Kidney tubule cell (primary cell): ENCODE data around the gene KRT2.

Source experiments
- DNase-seq: peaks from one replicate; pipeline ENCODE4 v3.0.0-alpha.2; 2018; ENCODE audit warnings: low spot score

KRT2 gene

DNA sequence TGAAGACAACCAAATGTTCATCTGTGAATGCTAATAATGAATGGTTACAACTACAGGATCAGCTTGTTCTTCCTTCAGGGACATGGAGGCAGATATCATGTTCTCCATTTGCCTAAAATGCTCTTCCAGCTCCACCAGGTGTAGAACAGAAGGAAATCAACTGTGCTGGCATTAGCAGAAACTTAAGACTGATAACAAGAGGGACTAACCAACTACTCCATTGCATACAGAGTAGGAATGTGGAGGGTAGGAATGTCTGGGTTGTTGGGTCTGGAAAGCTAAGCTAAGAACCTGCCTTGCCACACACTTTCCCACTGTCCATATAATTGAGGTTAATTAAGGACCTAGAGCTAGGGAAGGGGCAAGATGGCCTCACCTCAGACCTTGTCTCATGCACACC, 11.4 kb upstream of the KRT2 start:
- no peak for DNase-seq

DNA sequence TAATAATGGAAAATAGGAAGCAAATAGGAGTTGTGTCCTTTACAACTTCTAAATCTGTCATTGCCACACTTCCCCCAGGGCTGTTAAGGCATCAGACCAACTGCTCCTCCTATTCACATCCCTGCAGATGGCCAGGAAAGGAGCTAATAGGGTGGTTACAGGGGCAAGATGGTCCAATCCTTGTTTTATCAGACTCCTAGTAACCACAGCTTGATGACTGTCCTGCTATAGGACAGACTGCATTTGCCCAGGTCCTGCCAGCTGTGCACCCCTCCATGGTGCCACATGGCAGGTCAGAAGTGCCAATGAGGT, 10.9 kb upstream of the KRT2 start:
- no peak for DNase-seq

DNA sequence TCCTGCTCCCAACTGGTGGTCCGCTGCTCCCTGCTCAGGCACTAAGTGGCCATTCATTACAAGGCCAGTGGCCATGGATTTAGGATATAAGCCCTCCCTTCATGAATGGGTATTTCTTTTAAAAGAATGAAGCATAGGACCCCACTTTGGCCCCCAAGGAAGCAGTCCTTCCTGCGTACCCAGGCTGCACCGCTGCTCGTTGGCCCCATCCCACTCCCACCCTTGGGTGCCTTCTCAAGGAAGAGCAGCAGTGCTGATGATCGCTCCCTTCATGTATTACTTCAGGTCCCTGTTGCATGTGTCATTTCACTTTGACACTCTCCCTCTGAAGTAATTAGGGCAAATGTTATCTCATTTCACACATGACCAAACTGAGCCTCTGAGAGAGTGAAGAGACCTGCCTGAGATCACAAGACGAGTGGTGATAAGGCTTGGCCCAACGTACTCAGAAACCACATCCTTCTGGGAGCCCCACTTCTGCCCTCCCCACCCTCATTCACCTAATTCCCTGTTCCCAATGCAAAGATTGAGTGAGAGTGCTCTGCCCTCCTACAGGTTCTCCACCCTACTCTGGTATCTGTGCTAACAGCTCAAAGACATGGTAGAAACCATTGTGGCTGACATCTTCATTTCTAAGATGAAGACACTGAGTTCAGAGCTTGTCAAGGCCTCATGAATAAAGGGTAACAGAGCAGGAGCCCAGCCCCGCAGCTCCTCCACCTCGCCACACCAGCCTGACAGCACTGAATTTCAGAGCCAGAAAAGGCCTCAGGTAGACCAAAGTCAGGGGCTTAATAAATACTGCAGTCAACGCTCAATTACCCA, 10.3 kb upstream of the KRT2 start:
- no peak for DNase-seq

DNA sequence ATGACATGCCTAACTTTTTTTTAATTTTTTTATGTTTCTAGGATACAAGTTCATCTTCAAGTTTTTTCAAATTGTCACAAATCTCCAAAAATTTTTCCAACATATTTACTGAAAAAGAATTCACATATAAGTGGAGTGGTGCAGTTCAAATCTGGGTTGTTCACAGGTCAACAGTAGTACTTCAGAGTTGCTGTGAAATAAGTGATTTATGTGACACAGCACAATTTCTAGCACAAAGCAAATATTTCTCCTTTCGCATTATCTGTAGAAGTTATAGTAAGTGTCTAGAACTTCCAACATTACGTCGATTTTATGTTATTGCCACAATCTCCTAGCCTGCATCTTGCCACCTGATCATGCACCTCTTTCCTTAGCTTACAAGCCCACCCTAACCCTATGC, 9.7 kb upstream of the KRT2 start:
- no peak for DNase-seq

DNA sequence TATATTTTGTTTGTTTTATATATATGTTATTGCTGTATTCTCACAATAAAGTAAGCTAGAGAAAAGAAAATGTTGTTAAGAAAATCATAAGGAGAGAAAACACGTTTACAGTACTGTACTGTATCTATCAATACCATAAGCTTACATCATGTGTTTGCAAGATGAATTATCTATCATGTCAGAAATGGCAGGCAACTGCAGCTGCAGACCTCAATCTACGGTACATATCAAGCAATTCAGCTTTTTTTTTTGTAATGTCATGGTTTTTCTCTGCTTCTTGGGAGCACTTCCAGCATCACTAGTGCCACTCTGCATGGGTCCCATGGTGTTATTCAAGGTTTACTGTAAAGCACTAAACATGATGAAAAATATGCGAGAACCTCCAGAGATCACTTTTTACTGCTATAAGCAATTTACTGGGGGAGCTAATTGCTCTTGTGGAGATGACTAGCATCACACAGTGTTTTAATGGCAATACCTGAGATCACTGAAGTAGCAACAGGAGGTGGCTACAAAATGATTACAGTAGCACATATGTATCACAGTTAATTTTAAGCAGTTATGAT, 9.0 kb upstream of the KRT2 start:
- no peak for DNase-seq

- DNase-seq: no peak
Measured at GRCh38 chr12:52659951-52660350, 7.9 kb upstream of the KRT2 start.

GRCh38 chr12:52659395-52659794, 7.4 kb upstream of the KRT2 start:
- DNase-seq: no peak

- DNase-seq: no peak
Measured at GRCh38 chr12:52658196-52658595, 6.2 kb upstream of the KRT2 start.

GRCh38 chr12:52657250-52657902, 5.4 kb upstream of the KRT2 start:
- no peak for DNase-seq

DNA sequence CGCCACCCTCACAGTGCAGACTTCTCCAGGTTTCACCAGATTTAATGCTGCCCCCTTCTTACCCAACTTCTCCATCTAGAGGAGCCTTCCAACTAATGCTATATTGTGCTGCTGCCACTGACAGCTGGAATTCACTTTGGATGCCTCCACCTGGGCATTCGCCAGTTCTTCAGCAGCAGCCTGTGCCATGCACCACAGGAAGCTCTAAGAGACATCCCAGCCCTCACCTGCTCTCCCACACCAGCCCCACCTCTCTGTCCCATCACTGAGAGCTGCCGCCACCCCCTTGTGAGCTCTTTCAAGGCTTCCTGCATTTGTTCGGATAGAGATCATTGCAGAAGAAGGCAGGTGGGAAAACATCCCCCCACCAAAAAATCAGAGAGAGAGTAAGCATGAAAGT, 4.6 kb upstream of the KRT2 start:
- DNase-seq: no peak

DNA sequence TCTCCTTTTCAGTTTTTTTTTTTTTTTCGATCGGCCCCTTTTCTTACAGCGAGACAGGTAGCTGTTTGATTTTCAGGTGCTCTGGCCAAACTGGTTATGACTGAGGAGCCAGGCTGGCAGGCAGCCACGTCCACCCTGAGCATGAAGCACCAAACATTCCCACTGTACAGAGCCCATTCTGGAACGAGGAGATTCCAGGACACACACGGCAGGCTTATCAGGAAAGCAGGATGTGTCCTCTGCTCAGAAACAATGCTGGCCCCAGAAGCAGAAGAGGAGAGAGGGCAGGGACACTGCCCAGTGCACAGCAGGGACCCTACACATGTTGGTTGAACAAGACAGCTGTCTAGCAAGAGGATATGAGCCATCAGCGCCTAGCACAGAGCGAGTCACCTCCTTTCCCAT, 3.7 kb upstream of the KRT2 start:
- DNase-seq: peak; percentile 58

- DNase-seq: peak; percentile 50
Measured at GRCh38 chr12:52655251-52655650, 3.2 kb upstream of the KRT2 start.

DNA sequence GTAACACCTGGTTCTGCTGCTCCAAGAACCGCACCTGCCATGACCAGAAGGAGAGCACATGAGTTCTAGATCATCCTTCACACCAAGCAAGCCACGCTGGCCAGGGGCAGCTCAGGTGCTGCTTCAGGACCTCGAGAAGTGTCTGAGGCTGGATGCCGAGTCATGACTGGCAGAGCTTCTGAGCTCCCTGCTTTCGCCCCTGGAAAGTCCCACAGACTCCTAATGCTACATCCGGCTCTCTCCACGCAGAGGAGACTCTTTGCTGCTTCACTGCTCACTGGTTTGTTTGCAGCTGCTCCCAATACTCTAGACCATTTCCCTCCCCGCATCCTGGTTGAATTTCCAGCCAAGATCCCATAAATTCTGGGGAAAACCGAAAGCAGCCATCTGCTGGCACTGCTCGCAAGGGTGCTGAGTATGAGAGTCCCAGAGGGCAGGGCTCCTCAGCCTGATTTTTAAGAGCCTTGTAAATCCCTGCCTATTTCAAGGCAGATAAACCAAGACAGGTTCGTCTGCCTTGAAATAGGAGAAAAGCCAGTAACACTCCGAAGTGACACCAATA, 1.4 kb downstream of the KRT2 start:
- peak; percentile 78 for DNase-seq

GRCh38 chr12:52649066-52649465, 2.9 kb downstream of the KRT2 start:
- DNase-seq: no peak

DNA sequence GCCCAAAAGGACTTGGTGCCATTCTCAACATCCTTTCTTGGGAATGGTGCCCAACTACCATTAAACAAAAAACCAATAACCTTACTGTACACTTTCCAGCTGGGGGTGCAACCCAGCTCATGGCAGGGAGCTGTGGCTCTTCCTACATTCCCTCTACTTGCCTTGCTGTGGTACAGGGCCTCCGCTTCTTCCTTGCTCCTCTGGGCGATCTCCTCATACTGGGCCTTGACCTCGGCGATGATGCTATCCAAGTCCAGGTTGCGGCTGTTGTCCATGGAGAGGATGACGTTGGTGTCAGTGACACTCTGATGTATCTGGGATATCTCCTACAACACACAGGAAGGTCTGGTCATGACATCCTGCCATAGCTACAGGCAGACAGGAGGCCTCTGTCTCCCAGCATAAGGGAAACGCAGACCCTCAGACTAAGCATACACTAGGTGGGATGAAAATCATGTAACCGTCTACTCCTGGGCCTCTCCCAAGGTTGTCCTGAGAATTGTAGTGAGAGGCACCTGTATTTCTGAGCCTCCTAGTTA, 3.9 kb downstream of the KRT2 start:
- no peak for DNase-seq

GRCh38 chr12:52647601-52648000, 4.4 kb downstream of the KRT2 start:
- DNase-seq: no peak

DNA sequence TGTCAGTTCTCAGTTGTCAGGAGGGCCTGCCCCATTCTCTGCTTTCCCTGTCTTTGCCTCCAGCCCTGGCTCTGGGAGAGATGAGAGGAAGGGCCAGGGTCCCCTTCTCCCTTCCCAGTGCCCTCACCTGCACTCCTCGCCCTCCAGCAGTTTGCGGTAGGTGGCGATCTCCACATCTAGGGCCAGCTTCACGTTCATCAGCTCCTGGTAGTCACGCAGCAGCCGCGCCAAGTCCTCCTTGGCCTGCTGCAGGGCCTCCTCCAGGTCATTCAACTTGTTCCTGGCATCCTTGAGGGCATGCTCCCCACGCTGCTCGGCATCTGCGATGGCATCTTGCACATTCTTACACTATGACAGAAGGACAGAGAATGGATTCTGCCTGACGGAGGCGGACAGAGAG, 5.4 kb downstream of the KRT2 start:
- DNase-seq: no peak

DNA sequence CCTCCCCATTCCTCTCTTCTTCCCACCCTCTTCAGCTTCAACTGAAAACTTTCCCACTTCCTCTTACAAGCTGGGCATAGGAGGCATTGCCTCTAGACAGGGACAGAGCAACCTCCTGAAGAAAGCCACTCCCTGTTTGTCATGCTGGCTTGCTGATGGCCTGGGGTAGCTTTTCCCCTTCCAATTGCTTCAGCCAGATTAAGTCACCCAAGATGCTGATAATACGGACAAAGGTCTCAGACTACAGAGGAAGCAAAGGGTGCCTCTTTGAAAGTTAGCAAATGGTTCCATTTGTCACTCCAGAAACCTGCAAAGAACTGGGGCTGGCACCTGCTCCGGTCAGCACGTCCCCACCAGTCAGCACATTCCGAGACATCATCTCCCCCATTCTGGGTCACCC, 6.0 kb downstream of the KRT2 start:
- DNase-seq: no peak

DNA sequence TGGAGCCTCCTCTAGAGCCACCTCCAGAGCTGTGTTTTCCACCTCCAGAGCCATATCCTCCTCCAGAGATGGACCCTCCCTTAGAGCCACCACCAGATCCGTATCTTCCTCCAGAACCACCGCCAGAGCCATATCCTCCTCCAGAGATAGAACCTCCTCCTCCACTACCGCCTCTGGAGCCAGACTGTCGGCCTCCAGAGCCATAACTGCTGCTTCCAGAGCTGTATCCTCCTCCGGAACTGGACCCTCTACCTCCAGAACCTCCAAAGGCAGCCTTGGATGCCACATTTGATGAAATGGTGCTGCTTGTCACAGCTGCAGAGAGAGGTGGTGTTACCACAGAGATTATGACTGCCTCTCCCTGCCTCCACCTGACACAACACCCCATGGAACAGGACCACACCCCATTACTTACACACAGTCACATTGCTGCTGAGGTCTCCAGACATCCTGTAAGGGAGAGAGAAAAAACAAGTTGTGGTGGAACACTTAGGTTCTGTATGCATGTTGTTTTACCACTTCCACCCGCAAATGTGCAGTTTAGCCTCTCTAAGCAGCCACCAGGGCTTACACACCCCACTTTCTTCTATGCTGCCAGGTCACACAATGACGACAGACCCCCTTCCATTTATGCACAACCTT, 6.8 kb downstream of the KRT2 start:
- DNase-seq: no peak

DNA sequence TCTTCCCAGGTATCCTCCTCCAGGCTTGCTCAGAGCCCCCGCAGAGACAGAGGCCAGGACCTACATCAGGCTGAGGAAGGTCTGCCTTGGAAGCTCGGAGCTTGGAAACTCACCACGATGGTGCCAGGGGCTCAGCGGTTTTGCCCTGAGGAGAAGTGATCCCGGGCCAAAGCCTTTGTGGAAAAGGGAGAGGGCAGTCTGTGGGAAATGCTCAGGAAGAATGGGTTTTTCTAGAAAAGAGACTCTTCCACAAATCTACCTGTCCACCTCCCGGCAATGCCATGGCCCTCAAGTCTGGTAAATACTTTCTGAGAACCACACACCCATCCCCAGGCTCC, 8.0 kb downstream of the KRT2 start:
- no peak for DNase-seq

DNA sequence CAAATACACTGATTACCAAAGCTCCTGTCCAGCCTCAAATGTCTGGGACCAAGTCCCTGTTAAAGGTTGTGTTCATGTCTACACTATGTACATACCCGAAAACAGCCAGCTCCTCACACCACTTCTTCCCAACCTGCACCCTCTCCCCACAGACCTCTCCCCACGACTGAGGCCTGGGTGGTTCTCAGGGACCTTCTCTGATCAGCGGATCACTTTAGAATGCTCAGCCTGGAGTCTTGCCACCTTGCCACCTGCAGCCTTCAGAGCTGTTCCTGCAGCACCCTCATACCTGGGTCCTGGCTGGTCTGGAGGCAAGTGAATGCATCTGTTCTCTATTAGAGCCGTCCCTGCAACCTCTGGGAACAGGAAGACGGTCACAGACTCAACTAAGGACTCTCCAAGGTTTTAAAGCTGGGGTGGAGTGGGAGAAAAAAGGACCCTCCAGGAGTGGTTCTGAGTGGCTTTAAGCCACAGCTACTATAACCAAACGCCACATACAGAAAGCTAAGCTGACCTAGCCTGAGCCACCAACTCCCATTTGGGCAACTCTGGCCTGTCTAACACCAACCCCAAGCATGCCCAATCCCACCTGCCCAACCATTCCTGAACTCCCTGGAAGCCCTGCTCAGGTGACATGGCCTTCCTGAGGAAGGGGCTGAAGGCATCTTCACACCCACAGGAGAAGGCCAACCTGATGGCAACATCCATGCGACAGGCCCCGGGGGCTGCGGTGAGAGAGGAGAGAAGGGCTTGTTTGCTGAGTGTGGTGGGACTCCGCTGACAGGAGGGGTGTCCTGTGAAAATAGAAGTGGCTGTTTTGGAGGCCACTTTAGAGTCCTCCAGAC, 8.6 kb downstream of the KRT2 start:
- DNase-seq: no peak

DNA sequence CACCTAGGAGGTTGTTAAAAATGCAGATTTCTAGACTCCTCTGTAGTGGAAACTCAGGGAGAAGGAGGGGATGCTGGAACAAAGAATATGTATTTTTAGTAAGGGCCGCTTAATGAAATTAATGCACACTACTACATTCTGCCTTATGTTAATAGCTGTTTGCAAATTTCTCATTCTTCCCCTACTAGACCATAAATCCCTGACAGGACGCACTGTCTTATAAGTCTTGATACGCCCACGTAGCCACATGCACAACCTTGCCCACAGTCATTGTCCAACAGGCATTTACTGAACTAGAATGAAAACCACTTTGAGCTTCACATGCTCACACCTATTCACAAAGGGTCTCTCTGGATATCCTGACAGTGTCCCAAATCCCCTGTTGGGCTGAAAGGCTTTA, 10.5 kb downstream of the KRT2 start:
- DNase-seq: no peak
